MV-4-11 (cell line): ENCODE results near the gene BLNK.
"Not testable (repeated sequence)": the region's sequence is repeated elsewhere in the genome, so short reads cannot be mapped to it uniquely, and the experiment has no call there.

ENCODE experiments used
- DNase-seq: peaks from one replicate; lab custom pipeline; 2025; lab: John Stamatoyannopoulos, UW

The BLNK gene

GRCh38 chr10:96271016-96271815 lies at the start of gene BLNK:
Gene BLNK, minus strand, starts transcription at chr10:96271569. Its CDS starts 171 bp downstream, at chr10:96271398.
- DNase-seq, result peak; percentile 90

- no peak for DNase-seq
Measured at GRCh38 chr10:96319754-96320474, 48.5 kb upstream of the BLNK start.

- DNase-seq, result no peak
Measured at GRCh38 chr10:96317067-96317833, 45.9 kb upstream of the BLNK start.

GRCh38 chr10:96313344-96313743 lies 42.0 kb upstream of the BLNK start:
- no peak for DNase-seq

GRCh38 chr10:96311180-96311715 lies 39.9 kb upstream of the BLNK start:
- no peak for DNase-seq

DNA sequence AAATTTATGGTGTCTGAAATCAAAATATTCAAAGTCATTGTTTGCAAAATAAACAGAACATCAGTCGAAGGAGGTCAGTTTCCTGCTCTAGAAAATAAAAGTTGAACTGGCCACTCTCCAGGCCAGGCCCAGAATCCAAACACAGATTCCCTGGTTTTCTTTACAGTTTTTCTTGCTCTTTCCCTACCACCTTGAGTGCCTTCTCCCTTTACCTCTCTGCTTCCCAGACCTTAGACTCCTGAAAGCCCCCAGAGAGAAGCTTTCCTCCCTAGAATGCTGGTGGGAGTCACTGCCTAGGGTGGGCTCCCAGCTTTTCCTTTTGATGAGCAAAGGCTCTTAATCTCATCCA lies 38.9 kb upstream of the BLNK start:
- no peak for DNase-seq

DNA sequence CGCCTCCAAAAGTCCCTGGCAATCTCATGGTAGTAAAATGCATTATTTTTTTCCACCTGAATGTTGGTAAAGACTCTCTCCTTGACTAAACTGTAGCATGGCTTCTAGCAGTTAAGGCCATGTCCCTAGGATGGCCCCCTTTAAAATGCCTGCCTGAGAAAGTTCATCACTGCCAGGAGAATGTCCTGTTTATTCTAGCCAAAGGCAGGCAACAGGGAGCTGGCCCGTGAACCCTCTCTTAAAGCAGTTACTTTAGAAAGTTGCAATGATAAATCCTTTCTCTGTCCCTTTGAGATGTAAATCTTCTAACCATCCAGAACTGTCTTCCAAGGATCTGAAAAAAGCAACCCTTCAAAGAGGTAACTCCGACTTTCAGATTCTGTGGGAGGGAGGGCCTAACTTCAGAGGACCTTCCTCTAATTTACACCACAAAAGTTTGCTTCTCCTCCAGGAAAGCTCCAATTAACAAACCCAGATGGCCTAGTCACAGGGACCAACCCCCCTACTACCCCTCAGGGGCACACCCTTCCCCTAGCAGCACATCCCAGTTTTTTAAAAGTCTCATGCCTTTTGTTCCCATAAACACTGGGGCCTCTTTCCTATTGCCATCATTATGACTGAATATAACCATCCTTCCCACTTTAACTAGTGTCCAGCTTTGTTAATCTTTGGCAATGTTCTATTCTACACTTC lies 38.4 kb upstream of the BLNK start:
- no peak for DNase-seq

GRCh38 chr10:96308854-96309253 lies 37.5 kb upstream of the BLNK start:
- DNase-seq, result not testable (repeated sequence)

DNA sequence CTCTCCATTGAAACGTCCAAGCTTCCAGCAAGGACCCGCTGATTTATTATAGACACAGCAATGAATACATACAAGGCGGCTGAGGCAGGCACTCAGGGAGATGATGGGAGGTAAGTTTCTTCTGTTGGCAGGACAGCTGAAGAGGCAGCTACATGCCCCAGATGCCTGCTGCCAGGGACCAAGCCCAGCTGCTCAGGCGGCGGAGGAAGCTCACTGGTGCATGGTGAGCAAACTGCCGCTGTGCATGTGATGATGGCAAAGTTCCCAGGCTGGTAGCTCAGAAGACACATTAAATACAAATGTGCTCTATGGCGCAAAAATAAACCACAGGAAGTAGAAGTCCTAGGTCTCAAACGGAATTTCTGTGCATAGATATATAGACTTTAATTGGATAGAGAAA lies 35.1 kb upstream of the BLNK start:
- DNase-seq, result peak; percentile 8

DNA sequence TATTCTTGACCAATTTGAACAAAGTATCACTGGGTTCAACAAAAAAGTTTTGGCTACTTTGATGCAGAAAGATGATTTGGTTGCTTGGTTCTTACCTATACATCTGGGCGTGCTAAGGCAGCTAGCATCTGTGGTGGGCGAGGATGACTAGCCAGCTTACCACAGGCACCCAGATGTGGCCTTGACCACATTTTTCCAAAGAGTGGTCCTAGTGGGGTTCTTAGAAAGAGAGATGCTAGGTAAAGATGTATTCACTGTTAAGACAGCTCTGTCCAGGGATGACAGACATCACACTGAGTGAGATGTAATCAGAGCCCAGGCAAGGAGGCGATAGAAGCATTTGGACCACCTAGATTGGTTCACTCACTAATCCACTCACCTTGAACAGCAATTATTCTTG lies 33.6 kb upstream of the BLNK start:
- no peak for DNase-seq

DNA sequence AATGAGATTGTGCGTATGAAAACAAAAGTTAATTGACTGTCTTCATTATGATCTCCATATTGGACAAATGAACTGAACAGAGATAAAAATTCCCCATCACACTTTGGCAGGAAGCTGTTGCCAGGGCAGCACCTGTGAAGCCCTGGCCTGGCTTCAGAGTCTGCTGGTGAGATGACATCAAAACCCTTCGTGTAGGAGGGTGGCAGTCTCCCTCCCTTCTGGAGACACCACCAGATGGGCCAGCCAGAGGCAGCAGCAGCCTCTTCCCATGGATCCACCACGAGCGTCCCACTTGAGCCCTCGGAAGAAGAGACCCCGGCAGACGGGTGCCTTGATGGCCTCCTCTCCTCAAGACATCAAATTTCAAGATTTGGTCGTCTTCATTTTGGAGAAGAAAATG lies 32.9 kb upstream of the BLNK start, which contains the start of gene DNTT:
Gene DNTT (plus strand): TSS at position 205 of the 400 bp plus-strand sequence. CDS start 64 bp downstream, at position 269.
- no peak for DNase-seq

DNA sequence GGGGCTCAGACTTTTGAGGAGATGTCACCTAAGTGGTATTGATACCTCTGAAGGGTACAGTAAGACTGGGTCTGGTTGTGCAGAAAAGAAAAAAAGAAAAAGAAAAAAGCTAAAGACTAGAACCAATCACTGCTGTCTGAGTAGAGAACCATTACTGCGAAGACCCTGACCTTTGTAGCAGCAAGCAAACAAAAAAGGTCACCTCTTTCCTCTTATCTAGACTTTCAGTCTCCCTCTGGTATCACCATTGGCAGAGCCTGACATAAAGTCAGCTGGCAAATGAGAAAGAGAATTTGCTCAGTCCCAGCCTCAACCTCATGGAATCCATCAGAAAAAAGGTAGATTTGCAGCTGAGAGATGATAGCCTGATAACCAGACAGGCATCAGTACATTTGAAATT lies 30.2 kb upstream of the BLNK start:
- no peak for DNase-seq

DNA sequence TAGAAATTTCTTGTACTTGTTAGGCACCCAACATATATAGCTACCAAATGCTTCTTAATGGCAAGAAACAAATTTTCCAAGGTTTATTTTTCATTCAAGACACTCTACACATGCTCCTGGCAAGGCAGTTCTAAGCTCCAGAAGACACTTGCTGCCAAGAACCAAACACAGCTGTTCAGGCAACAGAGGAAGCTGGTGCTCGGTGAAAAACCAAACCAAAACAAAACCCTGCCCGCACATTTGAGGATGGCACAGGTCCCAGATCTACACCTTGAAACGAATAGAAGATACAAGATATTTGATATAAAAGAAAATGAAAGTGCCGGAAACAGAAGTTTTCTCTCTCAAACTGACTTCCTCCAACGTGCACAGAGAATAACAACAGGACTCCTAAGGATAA lies 28.0 kb upstream of the BLNK start:
- DNase-seq, result no peak

- no peak for DNase-seq
Measured at GRCh38 chr10:96298362-96298761, 27.0 kb upstream of the BLNK start.

DNA sequence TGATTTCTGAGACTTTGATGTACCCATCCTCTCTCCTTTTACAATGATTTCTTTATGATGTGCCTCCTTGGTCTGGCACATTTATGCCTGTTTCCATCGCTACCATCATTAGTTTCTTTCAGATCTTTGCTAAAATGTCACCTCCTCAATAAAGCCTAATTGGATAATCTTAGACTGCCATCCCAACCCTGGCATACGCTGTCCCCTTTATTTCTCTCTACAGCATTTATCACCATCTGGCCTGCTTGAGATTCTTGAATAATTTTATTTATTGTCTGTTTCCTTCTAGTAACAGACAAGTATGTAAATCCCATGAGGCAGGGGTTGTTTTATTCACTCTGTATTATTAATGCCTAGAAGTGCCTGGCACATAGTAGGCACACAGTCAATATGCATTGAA lies 26.1 kb upstream of the BLNK start:
- no peak for DNase-seq

GRCh38 chr10:96295475-96295874 lies 24.1 kb upstream of the BLNK start:
- peak; percentile 4 for DNase-seq

DNA sequence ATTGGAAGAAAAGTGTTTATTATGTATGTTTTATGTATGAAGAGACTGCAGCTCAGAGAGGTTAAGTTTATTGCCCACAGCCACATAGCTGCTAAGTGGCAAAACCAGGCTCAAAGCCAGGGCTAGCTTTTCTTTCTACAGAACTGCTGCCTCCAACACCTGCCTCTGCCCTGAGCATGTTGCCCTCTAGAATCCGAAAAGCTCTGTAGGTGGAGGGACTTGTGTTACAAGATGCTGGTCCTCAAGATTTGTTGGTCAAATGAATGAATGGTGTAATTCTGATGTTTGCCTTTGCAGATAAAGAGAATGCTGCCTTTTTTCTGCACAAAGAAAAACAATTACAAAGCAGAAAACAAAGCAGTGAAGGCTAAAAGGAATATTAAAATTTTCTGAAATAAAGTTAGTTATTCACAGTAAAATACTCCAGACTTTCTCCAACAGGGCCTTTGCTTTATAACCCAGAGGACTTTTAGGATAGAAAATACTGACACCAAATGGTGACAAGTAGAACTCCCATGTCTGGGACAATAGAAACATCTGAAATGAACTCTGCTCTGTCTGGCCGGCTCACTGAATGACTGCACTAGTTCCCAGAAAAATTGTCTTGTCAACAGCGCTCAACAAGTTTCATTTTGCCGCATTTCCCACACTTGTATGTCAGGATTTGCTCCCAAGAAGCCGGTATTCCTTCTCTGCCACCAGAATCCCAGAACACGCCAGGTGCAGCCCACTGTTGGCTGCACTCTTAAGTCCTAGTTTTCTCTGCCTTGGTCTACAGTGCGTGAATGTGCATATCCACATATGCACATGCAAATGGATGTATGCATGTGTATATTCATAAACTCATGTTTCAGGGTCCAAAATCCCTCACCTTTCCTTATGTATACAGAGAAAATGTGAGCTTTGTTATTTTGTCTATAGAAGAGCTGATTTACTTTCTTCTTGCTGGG lies 21.9 kb upstream of the BLNK start:
- peak; percentile 55 for DNase-seq

DNA sequence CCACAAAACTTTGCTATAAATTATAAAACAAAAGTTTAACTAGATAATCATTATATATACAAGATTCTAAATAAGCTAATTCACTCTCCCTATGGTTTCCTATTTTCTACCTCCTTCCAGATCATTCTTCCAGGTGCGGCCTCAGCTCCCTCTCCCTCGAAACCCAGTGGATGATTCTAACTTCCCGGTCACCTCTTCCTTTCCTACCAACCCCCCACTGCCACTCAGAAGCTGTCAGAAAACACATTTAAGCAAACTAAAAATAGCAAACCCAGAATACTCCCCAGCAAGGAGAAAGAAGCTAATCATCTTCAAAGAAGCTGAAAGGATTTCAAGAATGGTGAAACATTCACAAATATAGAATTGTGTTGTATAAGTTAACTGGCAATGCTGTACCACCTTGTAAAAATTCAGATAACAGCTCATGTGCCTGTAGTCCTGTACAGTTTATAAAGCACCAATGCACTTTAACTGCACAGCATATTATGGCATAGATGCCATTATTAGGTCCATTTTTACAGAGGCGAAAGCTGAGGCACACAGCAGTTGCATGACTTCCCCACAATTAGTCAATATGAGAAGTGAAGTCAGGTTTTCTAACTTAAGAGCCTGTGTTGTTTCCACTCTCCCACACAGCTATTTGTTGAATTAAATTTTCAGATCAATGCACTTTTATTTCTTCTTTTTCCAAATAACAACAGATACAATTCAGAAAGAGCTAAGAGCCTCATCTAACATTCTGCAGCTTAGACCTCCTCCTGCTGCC lies 19.2 kb upstream of the BLNK start:
- DNase-seq, result peak; percentile 5

DNA sequence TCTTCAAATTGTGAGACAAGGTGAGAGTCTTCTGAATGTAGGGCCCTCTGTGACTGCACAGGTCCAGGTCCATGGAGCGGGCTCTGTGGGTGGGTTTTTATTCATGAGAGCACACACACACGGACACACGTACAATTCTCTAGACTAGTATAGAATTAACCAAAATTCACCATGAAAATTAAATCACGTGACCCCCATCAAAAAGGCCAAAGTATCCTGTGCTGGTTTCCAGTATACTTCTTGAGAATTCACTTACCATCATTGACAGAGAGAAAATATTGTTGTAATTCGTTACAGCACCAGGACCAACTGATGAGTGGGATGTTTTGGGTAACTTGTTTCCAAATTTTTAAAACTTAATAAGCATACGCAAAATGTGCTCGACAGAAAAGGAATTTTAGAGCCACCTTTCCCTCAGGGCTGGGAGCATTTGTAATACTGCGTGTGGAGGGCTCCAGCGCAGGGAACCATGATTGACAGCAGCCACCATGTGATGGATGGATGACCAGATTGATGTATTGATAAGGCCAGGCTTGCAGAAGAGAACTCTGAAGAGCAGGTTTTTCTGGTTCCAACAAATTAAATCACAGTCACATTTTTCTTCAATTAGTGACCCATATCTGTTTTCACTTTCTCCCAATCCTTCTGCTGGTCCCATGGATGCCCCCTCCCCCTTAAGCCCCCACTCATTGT lies 18.0 kb upstream of the BLNK start:
- DNase-seq, result no peak
